Prostate gland (tissue), 2 donors: ENCODE results near the gene CELF1. TPM values are rescaled to one million over a fixed set of nuclear protein-coding genes. Genes with fewer than 3 reads are reported as not detected.

ENCODE experiments used
- DNase-seq: peaks from one replicate; pipeline ENCODE4 v3.0.0-alpha.2; 2019; ENCODE audit warnings: low spot score
- H3K27ac ChIP-seq, 2 donors: fragments of 200-600 bp; sonication (generic); 2 replicates each; pipeline ENCODE4 v1.5.1; 2017 to 2019
- H3K27me3 ChIP-seq: fragments of 200-600 bp; sonication (generic); replicated peaks from 2 replicates; pipeline ENCODE4 v1.5.1; 2019; ENCODE audit not compliant: insufficient read depth
- H3K36me3 ChIP-seq, 2 donors: fragments of 200-600 bp; sonication (generic); 1 replicate in 1 of 2; 2 replicates in 1 of 2; pipeline versions ENCODE4 v1.5.1 to v1.8.1; 2017 to 2019
- H3K4me1 ChIP-seq: fragments of 200-600 bp; sonication (generic); replicated peaks from 2 replicates; pipeline ENCODE4 v1.5.1; 2019
- H3K4me3 ChIP-seq, 2 donors: fragments of 200-600 bp; sonication (generic); 2 replicates each; pipeline ENCODE4 v1.5.1; 2017 to 2019
- H3K9me3 ChIP-seq: fragments of 200-600 bp; sonication (generic); 2 replicates; pipeline ENCODE4 v1.5.1; 2017
- CTCF ChIP-seq, 4 experiments: fragments of 200-600 bp in 2 of 4; fragments of 450-650 bp in 2 of 4; sonication (generic) in 2 of 4; IDR thresholded peaks; 1 replicate in 3 of 4; 2 replicates in 1 of 4; pipeline ENCODE4 v1.5.1; 2016 to 2019; ENCODE audit warnings: antibody characterized with exemption in 4 of 4, mild to moderate bottlenecking in 2 of 4, moderate library complexity in 2 of 4
- POLR2A ChIP-seq: fragments of 450-650 bp; IDR thresholded peaks from one replicate; pipeline ENCODE4 v1.6.1; 2016; ENCODE audit warnings: antibody characterized with exemption, mild to moderate bottlenecking
- POLR2AphosphoS5 ChIP-seq: sonication (generic); formaldehyde crosslinking; IDR thresholded peaks from one replicate; pipeline ENCODE4 v1.6.1; 2017; ENCODE audit warnings: antibody characterized with exemption
- WGBS: methylation state at CpG from one replicate; pipeline ENCODE4 v1.1.5; 2018; 5-methylcytosine and 5-hydroxymethylcytosine counted together
- intact Hi-C: fragments of 100-400 bp; cut with DNase I; formaldehyde crosslinking; loops from one replicate; pipeline ENCODE4 v1.14.2; 2022
- total RNA-seq, 2 donors: library from RNA; depleted of rRNA; stranded (reverse); fragments of >200 nt; gene quantifications; one replicate each; pipeline ENCODE4 v1.1.0, GENCODE V29; 2016

The CELF1 gene
- total RNA-seq, 2 donors from 2014 or later: 68.9 to 134 TPM

DNA sequence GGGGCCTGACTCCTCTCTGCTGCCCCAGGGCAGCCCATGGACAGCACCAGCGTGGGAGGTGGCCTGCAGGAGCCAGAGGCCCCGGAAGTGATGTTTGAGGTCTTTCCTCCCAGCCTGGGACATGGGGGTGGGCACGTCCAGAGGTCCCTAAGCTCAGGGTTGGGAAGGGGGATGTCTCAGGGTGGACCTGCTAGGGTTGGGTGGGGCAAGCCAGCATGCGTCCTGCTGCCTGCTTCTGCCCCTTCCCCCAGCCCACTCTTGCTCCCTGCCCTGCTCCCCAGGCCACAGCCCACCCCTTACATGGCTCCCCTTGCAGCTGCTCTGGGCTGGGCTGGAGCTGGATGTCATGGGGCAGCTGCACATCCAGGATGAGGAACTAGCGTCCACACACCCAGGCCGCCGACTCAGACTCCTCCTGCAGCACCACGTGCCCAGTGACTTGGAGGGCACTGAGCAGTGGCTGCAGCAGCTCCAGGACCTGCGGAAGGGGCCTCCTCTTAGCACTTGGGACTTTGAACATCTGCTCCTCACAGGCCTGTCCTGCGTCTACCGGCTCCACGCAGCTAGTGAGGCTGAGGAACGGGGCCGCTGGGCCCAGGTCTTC, 34.9 kb upstream of the CELF1 start:
- H3K27ac ChIP-seq: no peak overlapping the region
- no peak overlapping the region for H3K4me3 ChIP-seq

GRCh38 chr11:47587039-47587716, 34.2 kb upstream of the CELF1 start:
- intact Hi-C loops: no loop called here
- H3K36me3 ChIP-seq: peaks cover 5 to 19% of the 10 kb centered on the region in 2 donors
- no peak overlapping the region for H3K4me3 ChIP-seq
- H3K9me3 ChIP-seq: no peaks in the 10 kb centered on the region
- no peaks in the 10 kb centered on the region for H3K27me3 ChIP-seq
- no peaks in the 10 kb centered on the region for H3K4me1 ChIP-seq
- TF ChIP-seq POLR2A (no peak), CTCF (IDR thresholded peaks at IDR 0.05) (no peak), POLR2AphosphoS5 (no peak)
- whole genome bisulfite sequencing: 52% methylated on average over 6 of the region's 6 CpGs
- no peak for DNase-seq
- no peak overlapping the region for H3K27ac ChIP-seq

More for the DNA sequence above, 34.9 kb upstream of the CELF1 start:
- Histone ChIP-seq H3K36me3 (peaks cover 3 to 15% of the 10 kb centered on the region in 2 donors), H3K9me3 (no peaks in the 10 kb centered on the region), H3K27me3 (no peaks in the 10 kb centered on the region), H3K4me1 (no peaks in the 10 kb centered on the region)
- DNase-seq: no peak
- TF ChIP-seq CTCF (IDR thresholded peaks at IDR 0.05) (no peak), POLR2A (no peak)
- WGBS: 91% methylated on average over 14 of the region's 14 CpGs
- intact Hi-C loops: no loop called here

GRCh38 chr11:47586098-47586855, 33.3 kb upstream of the CELF1 start, which contains the start of gene FAM180B:
Gene FAM180B, plus strand, starts transcription at chr11:47586678. Its CDS starts 91 bp downstream, at chr11:47586769.
- Histone ChIP-seq H3K36me3 (peaks cover 5 to 24% of the 10 kb centered on the region in 2 donors), H3K4me1 (no peaks in the 10 kb centered on the region), H3K27ac (no peak within 1 kb of the TSS), H3K27me3 (no peaks in the 10 kb centered on the region), H3K9me3 (no peaks in the 10 kb centered on the region), H3K4me3 (no peak within 1 kb of the TSS)
- WGBS: 75% methylated on average over 12 of the region's 12 CpGs
- TF ChIP-seq CTCF (IDR thresholded peaks at IDR 0.05): no peak
- TF ChIP-seq POLR2AphosphoS5: no peak
- TF ChIP-seq POLR2A: no peak
- intact Hi-C loops: no loop called here
- no peak for DNase-seq

DNA sequence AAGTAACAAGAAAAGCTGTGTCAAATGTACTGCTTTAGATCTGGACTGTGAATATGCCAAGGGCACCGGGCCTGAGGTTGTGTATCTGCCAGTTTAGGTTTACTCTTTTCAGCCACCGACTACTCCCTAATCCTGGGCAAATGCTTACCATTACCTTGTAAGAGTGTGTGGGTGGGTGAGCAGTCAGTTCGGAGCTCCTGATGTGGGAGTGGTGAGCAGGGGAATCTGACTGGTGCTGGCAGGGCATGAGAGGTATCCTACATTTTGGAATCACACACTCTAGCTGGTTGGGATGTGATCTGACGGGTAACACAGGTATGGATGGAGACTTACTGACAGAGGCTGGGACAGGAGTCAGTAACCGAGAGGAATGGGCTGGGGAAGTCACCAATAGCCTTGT, 30.9 kb upstream of the CELF1 start:
- WGBS: 85% methylated on average over 5 of the region's 5 CpGs
- H3K27ac ChIP-seq: no peak overlapping the region
- DNase-seq: no peak
- H3K4me1 ChIP-seq: peaks cover 4% of the 10 kb centered on the region
- intact Hi-C loops: no loop called here
- no peaks in the 10 kb centered on the region for H3K27me3 ChIP-seq
- TF ChIP-seq POLR2AphosphoS5 (no peak), POLR2A (no peak), CTCF (IDR thresholded peaks at IDR 0.05) (no peak)
- H3K36me3 ChIP-seq: peaks cover 5 to 24% of the 10 kb centered on the region in 2 donors
- no peaks in the 10 kb centered on the region for H3K9me3 ChIP-seq
- no peak overlapping the region for H3K4me3 ChIP-seq
